K562 (cell line): Measurements from ENCODE around the gene OR7D2.

Experiments
- BHLHE40 ChIP-seq: IDR thresholded peaks from 2 replicates; pipeline ENCODE4 v1.6.1; 2011; ENCODE audit warnings: low read length, improper control_type of control experiment
- BMI1 ChIP-seq: fragments of 150-350 bp; IDR thresholded peaks from 2 replicates; pipeline ENCODE4 v1.6.1; 2014; ENCODE audit warnings: low read length
- ELF1 ChIP-seq: fragments of 200-800 bp; sonication (Bioruptor generic); IDR thresholded peaks from 2 replicates; pipeline ENCODE4 v1.6.1; 2016; ENCODE audit warnings: missing genetic modification characterization, missing compliant biosample characterization
- HEY1 ChIP-seq: fragments of 250-450 bp; sonication (Bioruptor Pico); IDR thresholded peaks from 2 replicates; pipeline ENCODE4 v1.5.0; 2020; ENCODE audit warnings: mild to moderate bottlenecking, moderate library complexity, borderline replicate concordance
- MITF ChIP-seq: IDR thresholded peaks from 2 replicates; pipeline ENCODE4 v1.6.1; 2014; ENCODE audit warnings: antibody characterized with exemption
- MTA3 ChIP-seq: fragments of 450-650 bp; formaldehyde crosslinking; IDR thresholded peaks from 2 replicates; pipeline ENCODE4 v1.6.1; 2017; ENCODE audit warnings: mild to moderate bottlenecking, borderline replicate concordance
- NR2C2 ChIP-seq, 2 experiments: fragments of 200-800 bp in 1 of 2; sonication (Bioruptor generic) in 1 of 2; sonication (generic) in 1 of 2; formaldehyde crosslinking in 1 of 2; IDR thresholded peaks; 2 replicates each; pipeline versions ENCODE4 v1.6.1 to v1.8.0; 2016 to 2022; ENCODE audit warnings: mild to moderate bottlenecking in 1 of 2, missing compliant biosample characterization in 1 of 2, missing genetic modification characterization in 1 of 2, missing genetic modification reagents in 1 of 2
- RFX5 ChIP-seq: IDR thresholded peaks from 2 replicates; pipeline ENCODE4 v1.6.1; 2011; ENCODE audit warnings: low read depth, mild to moderate bottlenecking, improper control_type of control experiment, low read length
- SIN3A ChIP-seq, 2 experiments: fragments of 150-350 bp in 1 of 2; IDR thresholded peaks; 2 replicates each; pipeline ENCODE4 v1.6.1; 2011 to 2016; ENCODE audit warnings: borderline replicate concordance in 2 of 2, low read depth in 2 of 2, low read length in 2 of 2, mild to moderate bottlenecking in 2 of 2, moderate library complexity in 2 of 2; ENCODE audit not compliant: control insufficient read depth in 1 of 2
- SMARCA4 ChIP-seq: fragments of 450-650 bp; IDR thresholded peaks from 2 replicates; pipeline ENCODE4 v1.6.1; 2016
- ZBTB43 ChIP-seq: sonication (generic); formaldehyde crosslinking; IDR thresholded peaks from 2 replicates; pipeline ENCODE4 v1.8.0; 2023; ENCODE audit warnings: mild to moderate bottlenecking, missing genetic modification reagents
- TF ChIP-seq, protein P1 (sequence below), 2 experiments: fragments of 450-650 bp in 1 of 2; sonication (generic) in 1 of 2; formaldehyde crosslinking in 1 of 2; IDR thresholded peaks; 2 replicates each; pipeline versions ENCODE4 v1.7.1 to v1.9.0; 2016 to 2022; ENCODE audit warnings: inconsistent platforms in 1 of 2, mild to moderate bottlenecking in 1 of 2, missing genetic modification reagents in 1 of 2
- TF ChIP-seq, protein P2 (sequence below): fragments of 450-650 bp; IDR thresholded peaks from 2 replicates; pipeline ENCODE4 v1.6.1; 2018; ENCODE audit not compliant: partially characterized antibody
- TF ChIP-seq, protein P3 (sequence below): sonication (generic); formaldehyde crosslinking; IDR thresholded peaks from 2 replicates; pipeline ENCODE4 v1.8.1; 2023; ENCODE audit warnings: missing genetic modification reagents, mild to moderate bottlenecking, borderline replicate concordance

GRCh38 chr19:9165261-9165660, 13.5 kb upstream of the OR7D2 start:
- no peak for TF ChIP-seq SIN3A (IDR thresholded peaks at IDR 0.05; ENCODE audit: borderline replicate concordance in 2 of 2, control insufficient read depth in 1 of 2, low read depth in 2 of 2, low read length in 2 of 2)
- no peak for TF ChIP-seq BHLHE40
- TF ChIP-seq, protein P1, sequence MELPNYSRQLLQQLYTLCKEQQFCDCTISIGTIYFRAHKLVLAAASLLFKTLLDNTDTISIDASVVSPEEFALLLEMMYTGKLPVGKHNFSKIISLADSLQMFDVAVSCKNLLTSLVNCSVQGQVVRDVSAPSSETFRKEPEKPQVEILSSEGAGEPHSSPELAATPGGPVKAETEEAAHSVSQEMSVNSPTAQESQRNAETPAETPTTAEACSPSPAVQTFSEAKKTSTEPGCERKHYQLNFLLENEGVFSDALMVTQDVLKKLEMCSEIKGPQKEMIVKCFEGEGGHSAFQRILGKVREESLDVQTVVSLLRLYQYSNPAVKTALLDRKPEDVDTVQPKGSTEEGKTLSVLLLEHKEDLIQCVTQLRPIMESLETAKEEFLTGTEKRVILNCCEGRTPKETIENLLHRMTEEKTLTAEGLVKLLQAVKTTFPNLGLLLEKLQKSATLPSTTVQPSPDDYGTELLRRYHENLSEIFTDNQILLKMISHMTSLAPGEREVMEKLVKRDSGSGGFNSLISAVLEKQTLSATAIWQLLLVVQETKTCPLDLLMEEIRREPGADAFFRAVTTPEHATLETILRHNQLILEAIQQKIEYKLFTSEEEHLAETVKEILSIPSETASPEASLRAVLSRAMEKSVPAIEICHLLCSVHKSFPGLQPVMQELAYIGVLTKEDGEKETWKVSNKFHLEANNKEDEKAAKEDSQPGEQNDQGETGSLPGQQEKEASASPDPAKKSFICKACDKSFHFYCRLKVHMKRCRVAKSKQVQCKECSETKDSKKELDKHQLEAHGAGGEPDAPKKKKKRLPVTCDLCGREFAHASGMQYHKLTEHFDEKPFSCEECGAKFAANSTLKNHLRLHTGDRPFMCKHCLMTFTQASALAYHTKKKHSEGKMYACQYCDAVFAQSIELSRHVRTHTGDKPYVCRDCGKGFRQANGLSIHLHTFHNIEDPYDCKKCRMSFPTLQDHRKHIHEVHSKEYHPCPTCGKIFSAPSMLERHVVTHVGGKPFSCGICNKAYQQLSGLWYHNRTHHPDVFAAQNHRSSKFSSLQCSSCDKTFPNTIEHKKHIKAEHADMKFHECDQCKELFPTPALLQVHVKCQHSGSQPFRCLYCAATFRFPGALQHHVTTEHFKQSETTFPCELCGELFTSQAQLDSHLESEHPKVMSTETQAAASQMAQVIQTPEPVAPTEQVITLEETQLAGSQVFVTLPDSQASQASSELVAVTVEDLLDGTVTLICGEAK (IDR thresholded peaks at IDR 0.05), result no peak
- TF ChIP-seq, protein P1 (CRISPR knock-in tag; IDR thresholded peaks at IDR 0.05), result no peak
- TF ChIP-seq BMI1, result no peak
- TF ChIP-seq MITF, result no peak
- no peak for TF ChIP-seq ELF1 (tag)
- TF ChIP-seq, protein P2, sequence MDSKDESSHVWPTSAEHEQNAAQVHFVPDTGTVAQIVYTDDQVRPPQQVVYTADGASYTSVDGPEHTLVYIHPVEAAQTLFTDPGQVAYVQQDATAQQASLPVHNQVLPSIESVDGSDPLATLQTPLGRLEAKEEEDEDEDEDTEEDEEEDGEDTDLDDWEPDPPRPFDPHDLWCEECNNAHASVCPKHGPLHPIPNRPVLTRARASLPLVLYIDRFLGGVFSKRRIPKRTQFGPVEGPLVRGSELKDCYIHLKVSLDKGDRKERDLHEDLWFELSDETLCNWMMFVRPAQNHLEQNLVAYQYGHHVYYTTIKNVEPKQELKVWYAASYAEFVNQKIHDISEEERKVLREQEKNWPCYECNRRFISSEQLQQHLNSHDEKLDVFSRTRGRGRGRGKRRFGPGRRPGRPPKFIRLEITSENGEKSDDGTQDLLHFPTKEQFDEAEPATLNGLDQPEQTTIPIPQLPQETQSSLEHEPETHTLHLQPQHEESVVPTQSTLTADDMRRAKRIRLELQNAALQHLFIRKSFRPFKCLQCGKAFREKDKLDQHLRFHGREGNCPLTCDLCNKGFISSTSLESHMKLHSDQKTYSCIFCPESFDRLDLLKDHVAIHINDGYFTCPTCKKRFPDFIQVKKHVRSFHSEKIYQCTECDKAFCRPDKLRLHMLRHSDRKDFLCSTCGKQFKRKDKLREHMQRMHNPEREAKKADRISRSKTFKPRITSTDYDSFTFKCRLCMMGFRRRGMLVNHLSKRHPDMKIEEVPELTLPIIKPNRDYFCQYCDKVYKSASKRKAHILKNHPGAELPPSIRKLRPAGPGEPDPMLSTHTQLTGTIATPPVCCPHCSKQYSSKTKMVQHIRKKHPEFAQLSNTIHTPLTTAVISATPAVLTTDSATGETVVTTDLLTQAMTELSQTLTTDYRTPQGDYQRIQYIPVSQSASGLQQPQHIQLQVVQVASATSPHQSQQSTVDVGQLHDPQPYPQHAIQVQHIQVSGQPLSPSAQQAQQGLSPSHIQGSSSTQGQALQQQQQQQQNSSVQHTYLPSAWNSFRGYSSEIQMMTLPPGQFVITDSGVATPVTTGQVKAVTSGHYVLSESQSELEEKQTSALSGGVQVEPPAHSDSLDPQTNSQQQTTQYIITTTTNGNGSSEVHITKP, result no peak
- no peak for TF ChIP-seq NR2C2 (CRISPR knock-in tag; IDR thresholded peaks at IDR 0.05)
- no peak for TF ChIP-seq NR2C2 (tag; IDR thresholded peaks at IDR 0.05)
- TF ChIP-seq, protein P3, sequence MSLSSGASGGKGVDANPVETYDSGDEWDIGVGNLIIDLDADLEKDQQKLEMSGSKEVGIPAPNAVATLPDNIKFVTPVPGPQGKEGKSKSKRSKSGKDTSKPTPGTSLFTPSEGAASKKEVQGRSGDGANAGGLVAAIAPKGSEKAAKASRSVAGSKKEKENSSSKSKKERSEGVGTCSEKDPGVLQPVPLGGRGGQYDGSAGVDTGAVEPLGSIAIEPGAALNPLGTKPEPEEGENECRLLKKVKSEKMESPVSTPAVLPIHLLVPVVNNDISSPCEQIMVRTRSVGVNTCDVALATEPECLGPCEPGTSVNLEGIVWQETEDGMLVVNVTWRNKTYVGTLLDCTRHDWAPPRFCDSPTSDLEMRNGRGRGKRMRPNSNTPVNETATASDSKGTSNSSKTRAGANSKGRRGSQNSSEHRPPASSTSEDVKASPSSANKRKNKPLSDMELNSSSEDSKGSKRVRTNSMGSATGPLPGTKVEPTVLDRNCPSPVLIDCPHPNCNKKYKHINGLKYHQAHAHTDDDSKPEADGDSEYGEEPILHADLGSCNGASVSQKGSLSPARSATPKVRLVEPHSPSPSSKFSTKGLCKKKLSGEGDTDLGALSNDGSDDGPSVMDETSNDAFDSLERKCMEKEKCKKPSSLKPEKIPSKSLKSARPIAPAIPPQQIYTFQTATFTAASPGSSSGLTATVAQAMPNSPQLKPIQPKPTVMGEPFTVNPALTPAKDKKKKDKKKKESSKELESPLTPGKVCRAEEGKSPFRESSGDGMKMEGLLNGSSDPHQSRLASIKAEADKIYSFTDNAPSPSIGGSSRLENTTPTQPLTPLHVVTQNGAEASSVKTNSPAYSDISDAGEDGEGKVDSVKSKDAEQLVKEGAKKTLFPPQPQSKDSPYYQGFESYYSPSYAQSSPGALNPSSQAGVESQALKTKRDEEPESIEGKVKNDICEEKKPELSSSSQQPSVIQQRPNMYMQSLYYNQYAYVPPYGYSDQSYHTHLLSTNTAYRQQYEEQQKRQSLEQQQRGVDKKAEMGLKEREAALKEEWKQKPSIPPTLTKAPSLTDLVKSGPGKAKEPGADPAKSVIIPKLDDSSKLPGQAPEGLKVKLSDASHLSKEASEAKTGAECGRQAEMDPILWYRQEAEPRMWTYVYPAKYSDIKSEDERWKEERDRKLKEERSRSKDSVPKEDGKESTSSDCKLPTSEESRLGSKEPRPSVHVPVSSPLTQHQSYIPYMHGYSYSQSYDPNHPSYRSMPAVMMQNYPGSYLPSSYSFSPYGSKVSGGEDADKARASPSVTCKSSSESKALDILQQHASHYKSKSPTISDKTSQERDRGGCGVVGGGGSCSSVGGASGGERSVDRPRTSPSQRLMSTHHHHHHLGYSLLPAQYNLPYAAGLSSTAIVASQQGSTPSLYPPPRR (CRISPR knock-in tag), result no peak
- no peak for TF ChIP-seq ZBTB43 (CRISPR knock-in tag)
- TF ChIP-seq MTA3, result no peak
- no peak for TF ChIP-seq HEY1 (CRISPR knock-in tag)
- no peak for TF ChIP-seq RFX5
- TF ChIP-seq SMARCA4, result no peak
